Measurements from ENCODE around the gene CREB3L4. TPM values are rescaled to one million over a fixed set of nuclear protein-coding genes. Genes with fewer than 3 reads are reported as not detected.

The CREB3L4 gene
- total and polyA plus RNA-seq, 2 experiments from 2014 or later, result 8.6 to 15.1 TPM

DNA sequence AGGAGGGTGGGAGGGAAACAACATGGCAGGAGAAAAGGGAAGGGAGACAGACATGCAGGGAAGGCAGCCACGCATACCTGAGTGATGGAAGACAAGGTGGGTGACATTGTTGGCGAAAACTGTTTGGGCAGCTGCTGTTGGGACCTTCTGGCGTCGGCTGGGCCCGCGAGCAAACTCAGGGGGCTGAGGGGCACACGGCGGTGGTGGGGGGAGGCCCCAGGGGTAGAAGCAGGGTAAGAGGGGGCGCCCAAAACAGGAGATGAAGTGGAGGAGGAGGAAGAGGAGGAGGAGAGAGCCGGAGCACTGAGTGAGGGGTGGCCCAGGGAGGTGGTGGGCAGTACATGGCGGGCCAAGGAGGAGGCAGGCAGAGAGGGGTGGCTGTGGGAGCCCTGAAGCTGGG, 16.5 kb upstream of the CREB3L4 start:
- Histone ChIP-seq H3K79me2 (peaks cover 37% of the 10 kb centered on the region), H3K36me3 (replicated peaks; ENCODE audit: insufficient read depth, low read depth) (no peaks in the 10 kb centered on the region), H3K9me3 (ENCODE audit: low read depth) (no peaks in the 10 kb centered on the region), H3K4me2 (no peak overlapping the region), H3K4me3 (no peak overlapping the region), H3K27me3 (no peaks in the 10 kb centered on the region), H4K20me1 (ENCODE audit: insufficient read depth, poor library complexity, severe bottlenecking) (peaks cover 23% of the 10 kb centered on the region), H2AFZ (no peak overlapping the region), H3K27ac (no peak overlapping the region), H3K9me2 (replicated peaks; ENCODE audit: insufficient read depth) (no peaks in the 10 kb centered on the region), H3K4me1 (ENCODE audit: insufficient read depth) (peaks cover 10% of the 10 kb centered on the region)
- TF ChIP-seq, protein P1, sequence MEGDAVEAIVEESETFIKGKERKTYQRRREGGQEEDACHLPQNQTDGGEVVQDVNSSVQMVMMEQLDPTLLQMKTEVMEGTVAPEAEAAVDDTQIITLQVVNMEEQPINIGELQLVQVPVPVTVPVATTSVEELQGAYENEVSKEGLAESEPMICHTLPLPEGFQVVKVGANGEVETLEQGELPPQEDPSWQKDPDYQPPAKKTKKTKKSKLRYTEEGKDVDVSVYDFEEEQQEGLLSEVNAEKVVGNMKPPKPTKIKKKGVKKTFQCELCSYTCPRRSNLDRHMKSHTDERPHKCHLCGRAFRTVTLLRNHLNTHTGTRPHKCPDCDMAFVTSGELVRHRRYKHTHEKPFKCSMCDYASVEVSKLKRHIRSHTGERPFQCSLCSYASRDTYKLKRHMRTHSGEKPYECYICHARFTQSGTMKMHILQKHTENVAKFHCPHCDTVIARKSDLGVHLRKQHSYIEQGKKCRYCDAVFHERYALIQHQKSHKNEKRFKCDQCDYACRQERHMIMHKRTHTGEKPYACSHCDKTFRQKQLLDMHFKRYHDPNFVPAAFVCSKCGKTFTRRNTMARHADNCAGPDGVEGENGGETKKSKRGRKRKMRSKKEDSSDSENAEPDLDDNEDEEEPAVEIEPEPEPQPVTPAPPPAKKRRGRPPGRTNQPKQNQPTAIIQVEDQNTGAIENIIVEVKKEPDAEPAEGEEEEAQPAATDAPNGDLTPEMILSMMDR (IDR thresholded peaks at IDR 0.05; ENCODE audit: poor library complexity), result no peak
- TF ChIP-seq EZH2phosphoT487 (IDR thresholded peaks at IDR 0.05; ENCODE audit: low read depth, severe bottlenecking, unreplicated experiment), result no peak
- no peak for DNase-seq (ENCODE audit: low spot score)
- WGBS (ENCODE audit: low lambda C conversion rate, missing lambda C conversion rate), result 98% methylated on average over 8 of the region's 11 CpGs

DNA sequence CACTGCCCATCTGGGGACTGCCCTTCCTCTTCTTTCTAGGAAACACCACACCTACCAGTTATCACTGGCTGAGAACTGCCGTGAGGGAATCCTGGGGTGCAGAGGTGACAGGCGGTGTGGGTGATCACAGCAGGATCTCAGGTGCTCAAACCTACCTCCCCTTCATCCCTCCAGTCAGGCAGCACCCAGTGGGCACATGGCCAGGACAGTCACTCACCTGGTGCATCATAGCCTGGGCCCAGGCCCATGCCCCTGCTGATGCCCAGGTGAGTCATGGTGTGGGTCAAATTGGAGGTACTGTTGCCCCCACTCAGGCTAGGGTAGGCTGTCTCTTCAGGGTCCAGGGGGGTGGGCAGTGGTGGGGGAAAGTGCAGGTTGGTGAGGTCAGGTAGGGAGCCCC, 15.9 kb upstream of the CREB3L4 start:
- Histone ChIP-seq H3K4me1 (ENCODE audit: insufficient read depth) (peaks cover 10% of the 10 kb centered on the region), H3K4me2 (no peak overlapping the region), H4K20me1 (ENCODE audit: insufficient read depth, poor library complexity, severe bottlenecking) (peaks cover 29% of the 10 kb centered on the region), H3K9me3 (ENCODE audit: low read depth) (no peaks in the 10 kb centered on the region), H3K79me2 (peaks cover 43% of the 10 kb centered on the region), H3K27ac (no peak overlapping the region), H2AFZ (no peak overlapping the region), H3K27me3 (no peaks in the 10 kb centered on the region), H3K9me2 (replicated peaks; ENCODE audit: insufficient read depth) (no peaks in the 10 kb centered on the region), H3K4me3 (no peak overlapping the region), H3K36me3 (replicated peaks; ENCODE audit: insufficient read depth, low read depth) (no peaks in the 10 kb centered on the region)
- DNase-seq (ENCODE audit: low spot score), result no peak
- 98% methylated on average over 2 of the region's 2 CpGs for WGBS (ENCODE audit: low lambda C conversion rate, missing lambda C conversion rate)
- TF ChIP-seq, protein P1 (IDR thresholded peaks at IDR 0.05; ENCODE audit: poor library complexity), result no peak

DNA sequence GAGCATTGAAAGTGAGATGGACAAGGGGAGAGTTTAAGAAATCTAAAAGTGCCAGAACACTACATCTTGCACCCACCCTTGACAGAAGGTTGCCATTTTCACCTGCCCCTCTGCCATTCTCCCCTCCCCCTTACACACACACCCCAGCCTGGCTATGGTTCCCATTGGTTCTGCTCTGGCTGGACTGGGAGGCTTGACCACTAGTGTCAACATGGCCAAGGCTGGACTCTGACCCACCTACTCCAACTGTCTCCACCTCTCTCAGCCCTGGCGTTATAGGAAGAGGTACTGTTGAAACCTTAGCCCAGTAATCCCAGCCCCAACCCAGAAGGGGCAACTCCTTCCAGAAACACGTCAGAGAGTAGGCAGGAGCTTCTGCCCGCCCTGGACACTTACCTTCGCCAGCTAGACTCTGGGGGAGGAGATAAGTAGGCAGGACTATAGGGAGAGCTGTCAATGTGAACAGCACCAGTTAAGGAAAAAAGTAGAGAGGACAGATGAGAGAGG, 13.8 kb upstream of the CREB3L4 start:
- WGBS (ENCODE audit: low lambda C conversion rate, missing lambda C conversion rate), result 66% methylated on average over 4 of the region's 4 CpGs
- peaks cover 55% of the 10 kb centered on the region for H3K79me2 ChIP-seq
- no peaks in the 10 kb centered on the region for H3K9me3 ChIP-seq (ENCODE audit: low read depth)
- peaks cover 15% of the 10 kb centered on the region for H3K4me1 ChIP-seq (ENCODE audit: insufficient read depth)
- peak; percentile 62 for DNase-seq (ENCODE audit: low spot score)
- TF ChIP-seq EZH2phosphoT487 (IDR thresholded peaks at IDR 0.05; ENCODE audit: low read depth, severe bottlenecking, unreplicated experiment), result no peak
- no peak overlapping the region for H2AFZ ChIP-seq
- no peak overlapping the region for H3K4me3 ChIP-seq
- H3K27me3 ChIP-seq, result no peaks in the 10 kb centered on the region
- H3K36me3 ChIP-seq (replicated peaks; ENCODE audit: insufficient read depth, low read depth), result no peaks in the 10 kb centered on the region
- peak overlapping the region; percentile 12 for H3K4me2 ChIP-seq
- no peaks in the 10 kb centered on the region for H3K9me2 ChIP-seq (replicated peaks; ENCODE audit: insufficient read depth)
- peak overlapping the region; percentile 33 for H3K27ac ChIP-seq
- peaks cover 40% of the 10 kb centered on the region for H4K20me1 ChIP-seq (ENCODE audit: insufficient read depth, poor library complexity, severe bottlenecking)

DNA sequence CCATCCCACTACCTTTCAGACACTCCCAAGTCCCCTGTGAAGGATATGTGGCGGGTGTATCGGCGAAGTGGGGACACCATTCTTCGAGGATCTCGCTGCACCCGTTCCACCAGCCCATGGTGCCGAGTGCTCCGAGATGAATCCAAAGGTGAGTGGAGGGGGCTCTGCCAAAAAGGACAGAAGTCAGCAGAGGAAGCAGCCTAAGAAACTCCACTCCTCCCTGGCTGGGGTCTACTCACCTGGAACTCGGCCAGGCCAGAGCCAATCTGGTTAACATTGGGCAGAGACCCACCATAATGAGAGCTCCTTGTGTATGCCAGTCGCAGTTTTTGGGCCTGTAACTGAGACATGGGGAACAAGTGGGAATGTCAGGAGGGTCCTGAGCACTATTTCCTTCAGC, 12.9 kb upstream of the CREB3L4 start:
- Histone ChIP-seq H2AFZ (no peak overlapping the region), H3K27ac (peak overlapping the region; percentile 33), H3K9me2 (replicated peaks; ENCODE audit: insufficient read depth) (no peaks in the 10 kb centered on the region), H3K4me3 (no peak overlapping the region), H4K20me1 (ENCODE audit: insufficient read depth, poor library complexity, severe bottlenecking) (peaks cover 40% of the 10 kb centered on the region), H3K4me1 (ENCODE audit: insufficient read depth) (peaks cover 19% of the 10 kb centered on the region), H3K27me3 (no peaks in the 10 kb centered on the region), H3K4me2 (peak overlapping the region; percentile 12), H3K36me3 (replicated peaks; ENCODE audit: insufficient read depth, low read depth) (no peaks in the 10 kb centered on the region), H3K79me2 (peaks cover 55% of the 10 kb centered on the region), H3K9me3 (ENCODE audit: low read depth) (no peaks in the 10 kb centered on the region)
- TF ChIP-seq EZH2 (IDR thresholded peaks at IDR 0.05; ENCODE audit: borderline replicate concordance), result no peak
- TF ChIP-seq, protein P1 (IDR thresholded peaks at IDR 0.05; ENCODE audit: poor library complexity), result no peak
- TF ChIP-seq EZH2phosphoT487 (IDR thresholded peaks at IDR 0.05; ENCODE audit: low read depth, severe bottlenecking, unreplicated experiment), result no peak
- 97% methylated on average over 10 of the region's 10 CpGs for WGBS (ENCODE audit: low lambda C conversion rate, missing lambda C conversion rate)
- no peak for DNase-seq (ENCODE audit: low spot score)
